Endothelial cell (in vitro differentiated cells): ENCODE results near the gene PCDHA7. TPM values are rescaled to one million over a fixed set of nuclear protein-coding genes. Genes with fewer than 3 reads are reported as not detected.

Experiments used
- total RNA-seq: library from RNA; stranded (reverse); fragmentation: NEBNext Ultra II Directional; extraction: Animal tissue kit (Norgen Biotek cat#: 25700); gene quantifications from one replicate; pipeline ENCODE4 v1.2.1, GENCODE V29; 2021; ENCODE audit not compliant: unreplicated experiment

Gene PCDHA7
- total RNA-seq, 1 donor from 2014 or later = 2.9 TPM

Other genes starting within 250 kb of the PCDHA7 start
- gene CD14, start 201.1 kb upstream of the PCDHA7 start, total RNA-seq = not detected
- 22.7 TPM for gene TMCO6, start 194.8 kb upstream of the PCDHA7 start, total RNA-seq
- 56.0 TPM for gene NDUFA2, start 186.6 kb upstream of the PCDHA7 start, total RNA-seq
- 76.1 TPM for gene IK, start 186.4 kb upstream of the PCDHA7 start, total RNA-seq
- 28.5 TPM for gene WDR55, start 169.4 kb upstream of the PCDHA7 start, total RNA-seq
- 1.8 TPM for gene DND1, start 160.7 kb upstream of the PCDHA7 start, total RNA-seq
- gene HARS1, start 142.9 kb upstream of the PCDHA7 start, total RNA-seq = 75.0 TPM
- gene HARS2, start 142.8 kb upstream of the PCDHA7 start, total RNA-seq = 37.0 TPM
- gene ZMAT2, start 133.8 kb upstream of the PCDHA7 start, total RNA-seq = 51.0 TPM
- gene PCDHA1, start 48.1 kb upstream of the PCDHA7 start, total RNA-seq = 0.13 TPM
- gene PCDHA2, start 39.4 kb upstream of the PCDHA7 start, total RNA-seq = 4.2 TPM
- 2.6 TPM for gene PCDHA3, start 33.2 kb upstream of the PCDHA7 start, total RNA-seq
- 9.9 TPM for gene PCDHA4, start 27.2 kb upstream of the PCDHA7 start, total RNA-seq
- 2.7 TPM for gene PCDHA5, start 12.7 kb upstream of the PCDHA7 start, total RNA-seq
- 2.3 TPM for gene PCDHA6, start 6.3 kb upstream of the PCDHA7 start, total RNA-seq
- 1.6 TPM for gene PCDHA8, start 6.9 kb downstream of the PCDHA7 start, total RNA-seq
- 1.7 TPM for gene PCDHA9, start 14.1 kb downstream of the PCDHA7 start, total RNA-seq
- gene PCDHA10, start 21.6 kb downstream of the PCDHA7 start, total RNA-seq = 16.9 TPM
- 7.8 TPM for gene PCDHA11, start 34.7 kb downstream of the PCDHA7 start, total RNA-seq
- gene PCDHA12, start 41.0 kb downstream of the PCDHA7 start, total RNA-seq = 9.7 TPM
- 2.5 TPM for gene PCDHA13, start 47.9 kb downstream of the PCDHA7 start, total RNA-seq
- 7.5 TPM for gene PCDHAC1, start 92.0 kb downstream of the PCDHA7 start, total RNA-seq
- gene PCDHAC2, start 132.2 kb downstream of the PCDHA7 start, total RNA-seq = 5.2 TPM
- gene PCDHB1, start 217.1 kb downstream of the PCDHA7 start, total RNA-seq = not detected